Chondrocyte (in vitro differentiated cells): Measurements from ENCODE around the gene IFT122. TPM values are rescaled to one million over a fixed set of nuclear protein-coding genes. Genes with fewer than 3 reads are reported as not detected.

Source experiments
- DNase-seq: peaks from one replicate; pipeline ENCODE4 v3.0.0; 2021; ENCODE audit warnings: mixed read lengths, low spot score
- H3K27ac Mint-ChIP-seq: one replicate; pipeline ENCODE4 v1.8.0; 2021; ENCODE audit warnings: mild to moderate bottlenecking, moderate library complexity, mixed read lengths; ENCODE audit not compliant: unreplicated experiment
- H3K27me3 Mint-ChIP-seq: 2 replicates; pipeline ENCODE4 v1.8.0; 2021; ENCODE audit warnings: low read depth, mixed read lengths
- H3K36me3 Mint-ChIP-seq: 2 replicates; pipeline ENCODE4 v1.8.0; 2021; ENCODE audit warnings: low read depth, mixed read lengths
- H3K4me1 Mint-ChIP-seq: 2 replicates; pipeline ENCODE4 v1.8.0; 2021; ENCODE audit warnings: low read depth, mild to moderate bottlenecking, mixed read lengths
- H3K4me3 Mint-ChIP-seq: one replicate; pipeline ENCODE4 v1.8.0; 2021; ENCODE audit warnings: mild to moderate bottlenecking, moderate library complexity, mixed read lengths; ENCODE audit not compliant: unreplicated experiment
- H3K9me3 Mint-ChIP-seq: 2 replicates; pipeline ENCODE4 v1.8.0; 2021; ENCODE audit warnings: low read depth, mixed read lengths
- CTCF ChIP-seq: fragments of 200-600 bp; sonication (generic); IDR thresholded peaks from 2 replicates; pipeline ENCODE4 v1.5.0; 2021; ENCODE audit warnings: antibody characterized with exemption, mild to moderate bottlenecking, moderate library complexity
- total RNA-seq: library from RNA; stranded (reverse); gene quantifications from 3 replicates; pipeline ENCODE4 v1.2.1, GENCODE V29; 2021

IFT122 gene
- total RNA-seq, 1 donor from 2014 or later, result 16.2 TPM

GRCh38 chr3:129549805-129550204 is 109.8 kb downstream of the IFT122 start:
- peaks cover 7% of the 10 kb centered on the region for H3K36me3 Mint-ChIP-seq
- no peak overlapping the region for H3K27ac Mint-ChIP-seq
- H3K4me1 Mint-ChIP-seq, result peaks cover 37% of the 10 kb centered on the region
- no peak for DNase-seq
- H3K27me3 Mint-ChIP-seq, result no peaks in the 10 kb centered on the region
- H3K4me3 Mint-ChIP-seq, result no peak overlapping the region
- no peak for TF ChIP-seq CTCF
- no peaks in the 10 kb centered on the region for H3K9me3 Mint-ChIP-seq

GRCh38 chr3:129552287-129553050 is 112.4 kb downstream of the IFT122 start:
- Mint-ChIP-seq H3K9me3 (no peaks in the 10 kb centered on the region), H3K4me3 (no peak overlapping the region), H3K27me3 (no peaks in the 10 kb centered on the region), H3K4me1 (peaks cover 64% of the 10 kb centered on the region), H3K36me3 (peaks cover 18% of the 10 kb centered on the region), H3K27ac (peak overlapping the region; percentile 66)
- TF ChIP-seq CTCF, result peak; percentile 11
- no peak for DNase-seq

- Mint-ChIP-seq H3K4me1 (peaks cover 71% of the 10 kb centered on the region), H3K4me3 (no peak overlapping the region), H3K36me3 (peaks cover 25% of the 10 kb centered on the region), H3K27me3 (no peaks in the 10 kb centered on the region), H3K27ac (peak overlapping the region; percentile 66), H3K9me3 (no peaks in the 10 kb centered on the region)
- TF ChIP-seq CTCF, result no peak
- DNase-seq, result peak; percentile 85
Measured at GRCh38 chr3:129553171-129553570, 113.1 kb downstream of the IFT122 start.

GRCh38 chr3:129553719-129554118 is 113.7 kb downstream of the IFT122 start:
- peaks cover 28% of the 10 kb centered on the region for H3K36me3 Mint-ChIP-seq
- DNase-seq, result no peak
- no peak for TF ChIP-seq CTCF
- no peak overlapping the region for H3K27ac Mint-ChIP-seq
- no peaks in the 10 kb centered on the region for H3K9me3 Mint-ChIP-seq
- H3K27me3 Mint-ChIP-seq, result no peaks in the 10 kb centered on the region
- H3K4me1 Mint-ChIP-seq, result peaks cover 77% of the 10 kb centered on the region
- H3K4me3 Mint-ChIP-seq, result no peak overlapping the region

GRCh38 chr3:129554356-129555152 is 114.5 kb downstream of the IFT122 start:
- no peaks in the 10 kb centered on the region for H3K27me3 Mint-ChIP-seq
- peaks cover 28% of the 10 kb centered on the region for H3K36me3 Mint-ChIP-seq
- no peak overlapping the region for H3K4me3 Mint-ChIP-seq
- H3K4me1 Mint-ChIP-seq, result peaks cover 81% of the 10 kb centered on the region
- H3K27ac Mint-ChIP-seq, result peak overlapping the region; percentile 68
- no peak for DNase-seq
- no peak for TF ChIP-seq CTCF
- no peaks in the 10 kb centered on the region for H3K9me3 Mint-ChIP-seq
